ENCODE data around the gene ANKRD28. TPM values are rescaled to one million over a fixed set of nuclear protein-coding genes. Genes with fewer than 3 reads are reported as not detected.

Gene ANKRD28
- polyA plus RNA-seq, 1 of the 3 experiments (the other 2 are of a cell fraction), result 74.8 TPM

GRCh38 chr3:15713364-15713763, 84.4 kb downstream of the ANKRD28 start (continued):
- TF ChIP-seq RFX5 (IDR thresholded peaks at IDR 0.05; ENCODE audit: low read length) (no peak), RXRA (IDR thresholded peaks at IDR 0.05; ENCODE audit: borderline replicate concordance, low read depth) (no peak), MEF2A (IDR thresholded peaks at IDR 0.05; ENCODE audit: borderline replicate concordance, low read depth) (no peak), CTCF (IDR thresholded peaks at IDR 0.05) (no peak), EP300 (IDR thresholded peaks at IDR 0.05; ENCODE audit: borderline replicate concordance in 1 of 2, low read depth in 1 of 2, low read length in 1 of 2) (no peak), FOXM1 (IDR thresholded peaks at IDR 0.05; ENCODE audit: low read depth) (no peak), POLR2AphosphoS5 (IDR thresholded peaks at IDR 0.05; ENCODE audit: low read depth, low read length) (no peak), YY1 (IDR thresholded peaks at IDR 0.05; ENCODE audit: low read depth) (no peak)

GRCh38 chr3:15711281-15711680, 86.5 kb downstream of the ANKRD28 start:
- no peak overlapping the region for H3K27ac ChIP-seq (ENCODE audit: low read depth in 2 of 2, low read length in 1 of 2)
- H2AFZ ChIP-seq (ENCODE audit: low read depth), result no peak overlapping the region
- DNase-seq, result no peak
- ChIA-PET CTCF (no interaction called here), POLR2A (no interaction called here)
- H3K36me3 ChIP-seq (replicated peaks in 1 of 2; ENCODE audit: control insufficient read depth in 1 of 2, insufficient read depth in 2 of 2, low read length in 1 of 2), result peaks cover 71 to 90% of the 10 kb centered on the region in 2 experiments
- H3K9ac ChIP-seq, result no peak overlapping the region
- H3K4me3 ChIP-seq (ENCODE audit: low read depth in 2 of 2, low read length in 1 of 2), result no peak overlapping the region
- peaks cover 11% of the 10 kb centered on the region for H3F3A ChIP-seq (replicated peaks; ENCODE audit: insufficient read depth)
- H3K27me3 ChIP-seq (ENCODE audit: insufficient read depth), result no peaks in the 10 kb centered on the region
- TF ChIP-seq TCF12 (IDR thresholded peaks at IDR 0.05) (no peak), USF1 (IDR thresholded peaks at IDR 0.05; ENCODE audit: borderline replicate concordance, low read depth) (no peak), RAD21 (IDR thresholded peaks at IDR 0.05; ENCODE audit: low read length) (no peak), NRF1 (IDR thresholded peaks at IDR 0.05; ENCODE audit: low read depth, low read length) (no peak), TAF1 (IDR thresholded peaks at IDR 0.05; ENCODE audit: borderline replicate concordance, low read depth, low read length) (no peak), RXRA (IDR thresholded peaks at IDR 0.05; ENCODE audit: borderline replicate concordance, low read depth) (no peak), ZBTB33 (IDR thresholded peaks at IDR 0.05; ENCODE audit: borderline replicate concordance, low read depth) (no peak), GABPA (IDR thresholded peaks at IDR 0.05; ENCODE audit: low read depth) (no peak), EZH2phosphoT487 (IDR thresholded peaks at IDR 0.05; ENCODE audit: borderline replicate concordance, low read depth) (no peak), FOXJ3 (CRISPR knock-in tag; IDR thresholded peaks at IDR 0.05) (no peak), FOSL2 (IDR thresholded peaks at IDR 0.05; ENCODE audit: borderline replicate concordance, low read depth) (no peak), TEAD4 (IDR thresholded peaks at IDR 0.05; ENCODE audit: borderline replicate concordance, insufficient read depth) (no peak)
- H3K4me2 ChIP-seq, result no peak overlapping the region
- H3K4me1 ChIP-seq (ENCODE audit: control insufficient read depth in 1 of 2, insufficient read depth in 2 of 2, low read depth in 1 of 2, low read length in 1 of 2), result no peaks in the 10 kb centered on the region; a peak in 1 of 4 replicates
- no peaks in the 10 kb centered on the region for H4K20me1 ChIP-seq (ENCODE audit: insufficient read depth)
- H3K79me2 ChIP-seq (ENCODE audit: insufficient read depth), result peaks cover 43% of the 10 kb centered on the region
- H3K9me3 ChIP-seq, result no peaks in the 10 kb centered on the region
- no peaks in the 10 kb centered on the region for H3K9me2 ChIP-seq

All from SK-N-SH (cell line).